Measurements from ENCODE around the gene PAMR1. TPM values are rescaled to one million over a fixed set of nuclear protein-coding genes. Genes with fewer than 3 reads are reported as not detected.

PAMR1 gene
- total RNA-seq, 1 experiment from 2014 or later: 17.9 TPM

- H3K27me3 ChIP-seq (replicated peaks; ENCODE audit: control insufficient read depth, insufficient read depth, low read length): no peaks in the 10 kb centered on the region
- no peaks in the 10 kb centered on the region for H3K27me3 Mint-ChIP-seq (ENCODE audit: insufficient read depth, unreplicated experiment)
- no peak overlapping the region for H3K4me3 Mint-ChIP-seq (ENCODE audit: unreplicated experiment)
- POLR2A ChIA-PET: no interaction called here
- H3K36me3 ChIP-seq (ENCODE audit: control insufficient read depth, insufficient read depth, low read length): no peaks in the 10 kb centered on the region
- DNase-seq: peak; percentile 62 to 73
- peaks cover 6% of the 10 kb centered on the region for H3K36me3 Mint-ChIP-seq (ENCODE audit: insufficient read depth, unreplicated experiment)
- peaks cover 53% of the 10 kb centered on the region for H3K4me1 ChIP-seq
- no peak overlapping the region for H3K4me3 ChIP-seq (ENCODE audit: low read depth, low read length)
- TF ChIP-seq, protein P1, sequence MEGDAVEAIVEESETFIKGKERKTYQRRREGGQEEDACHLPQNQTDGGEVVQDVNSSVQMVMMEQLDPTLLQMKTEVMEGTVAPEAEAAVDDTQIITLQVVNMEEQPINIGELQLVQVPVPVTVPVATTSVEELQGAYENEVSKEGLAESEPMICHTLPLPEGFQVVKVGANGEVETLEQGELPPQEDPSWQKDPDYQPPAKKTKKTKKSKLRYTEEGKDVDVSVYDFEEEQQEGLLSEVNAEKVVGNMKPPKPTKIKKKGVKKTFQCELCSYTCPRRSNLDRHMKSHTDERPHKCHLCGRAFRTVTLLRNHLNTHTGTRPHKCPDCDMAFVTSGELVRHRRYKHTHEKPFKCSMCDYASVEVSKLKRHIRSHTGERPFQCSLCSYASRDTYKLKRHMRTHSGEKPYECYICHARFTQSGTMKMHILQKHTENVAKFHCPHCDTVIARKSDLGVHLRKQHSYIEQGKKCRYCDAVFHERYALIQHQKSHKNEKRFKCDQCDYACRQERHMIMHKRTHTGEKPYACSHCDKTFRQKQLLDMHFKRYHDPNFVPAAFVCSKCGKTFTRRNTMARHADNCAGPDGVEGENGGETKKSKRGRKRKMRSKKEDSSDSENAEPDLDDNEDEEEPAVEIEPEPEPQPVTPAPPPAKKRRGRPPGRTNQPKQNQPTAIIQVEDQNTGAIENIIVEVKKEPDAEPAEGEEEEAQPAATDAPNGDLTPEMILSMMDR (IDR thresholded peaks at IDR 0.05; ENCODE audit: insufficient read depth in 1 of 2, low read depth in 1 of 2, low read length in 1 of 2, severe bottlenecking in 1 of 2, unreplicated experiment in 1 of 2): no peak
- peaks cover 9% of the 10 kb centered on the region for H3K9me3 Mint-ChIP-seq (ENCODE audit: unreplicated experiment)
- CTCF ChIA-PET: interaction anchor here (1.3 kb wide), 1 partner anchor 280 kb away, joined by 3 read pairs; no protein-coding TSS in a partner anchor
- peaks cover 30% of the 10 kb centered on the region for H3K4me1 Mint-ChIP-seq (ENCODE audit: low read depth, unreplicated experiment)
- peak overlapping the region; percentile 81 for H3K27ac Mint-ChIP-seq (ENCODE audit: unreplicated experiment)
- no peaks in the 10 kb centered on the region for H3K9me3 ChIP-seq
- intact Hi-C loops (cut with micrococcal nuclease; ENCODE audit: unreplicated experiment): no loop called here
- BruUV-seq (replicated peaks): no TSS peak
Measured at GRCh38 chr11:35541621-35542375, 16.4 kb upstream of the PAMR1 start.

DNA sequence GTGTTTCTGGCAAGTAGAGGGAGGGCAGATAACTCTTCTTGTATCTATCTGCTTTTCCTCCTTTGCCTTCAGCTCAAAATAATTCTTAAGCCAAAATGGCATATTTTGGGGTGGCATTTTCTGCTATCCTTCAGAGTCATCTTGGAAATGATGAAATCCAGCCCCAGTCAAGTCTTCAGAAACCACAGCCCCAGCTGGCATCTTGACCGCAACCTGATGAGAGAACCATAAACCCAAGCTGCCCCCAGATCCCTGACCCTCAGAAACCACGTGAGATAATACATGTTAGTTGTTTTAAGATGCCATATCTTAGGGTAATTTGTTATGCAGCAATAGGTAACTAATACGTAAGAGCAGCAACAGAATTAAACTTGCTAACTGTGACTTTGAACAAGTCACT lies 15.1 kb upstream of the PAMR1 start:
- ChIA-PET CTCF (no interaction called here), POLR2A (no interaction called here)
- DNase-seq: no peak
- BruUV-seq (replicated peaks): no TSS peak
- peaks cover 6% of the 10 kb centered on the region for H3K36me3 Mint-ChIP-seq (ENCODE audit: insufficient read depth, unreplicated experiment)
- intact Hi-C loops (cut with micrococcal nuclease; ENCODE audit: unreplicated experiment): no loop called here
- no peaks in the 10 kb centered on the region for H3K9me3 ChIP-seq
- TF ChIP-seq, protein P1 (IDR thresholded peaks at IDR 0.05; ENCODE audit: insufficient read depth in 1 of 2, low read depth in 1 of 2, low read length in 1 of 2, severe bottlenecking in 1 of 2, unreplicated experiment in 1 of 2): no peak
- H3K4me1 ChIP-seq: peaks cover 53% of the 10 kb centered on the region
- peaks cover 9% of the 10 kb centered on the region for H3K9me3 Mint-ChIP-seq (ENCODE audit: unreplicated experiment)
- H3K27ac Mint-ChIP-seq (ENCODE audit: unreplicated experiment): peak overlapping the region; percentile 46
- H3K27me3 Mint-ChIP-seq (ENCODE audit: insufficient read depth, unreplicated experiment): no peaks in the 10 kb centered on the region
- no peaks in the 10 kb centered on the region for H3K36me3 ChIP-seq (ENCODE audit: control insufficient read depth, insufficient read depth, low read length)
- no peak overlapping the region for H3K4me3 ChIP-seq (ENCODE audit: low read depth, low read length)
- H3K4me1 Mint-ChIP-seq (ENCODE audit: low read depth, unreplicated experiment): peaks cover 35% of the 10 kb centered on the region
- H3K4me3 Mint-ChIP-seq (ENCODE audit: unreplicated experiment): peak overlapping the region; percentile 30
- no peaks in the 10 kb centered on the region for H3K27me3 ChIP-seq (replicated peaks; ENCODE audit: control insufficient read depth, insufficient read depth, low read length)

GRCh38 chr11:35539781-35540281 lies 14.4 kb upstream of the PAMR1 start:
- intact Hi-C loops (cut with micrococcal nuclease; ENCODE audit: unreplicated experiment): loop anchor here (1.0 kb wide), 1 partner anchor 12 kb away; no protein-coding TSS in a partner anchor
- TF ChIP-seq, protein P1 (IDR thresholded peaks at IDR 0.05; ENCODE audit: insufficient read depth in 1 of 2, low read depth in 1 of 2, low read length in 1 of 2, severe bottlenecking in 1 of 2, unreplicated experiment in 1 of 2): no peak
- Histone ChIP-seq H3K4me3 (ENCODE audit: low read depth, low read length) (no peak overlapping the region), H3K27me3 (replicated peaks; ENCODE audit: control insufficient read depth, insufficient read depth, low read length) (no peaks in the 10 kb centered on the region), H3K9me3 (no peaks in the 10 kb centered on the region), H3K4me1 (peaks cover 53% of the 10 kb centered on the region), H3K36me3 (ENCODE audit: control insufficient read depth, insufficient read depth, low read length) (no peaks in the 10 kb centered on the region)
- peaks cover 6% of the 10 kb centered on the region for H3K36me3 Mint-ChIP-seq (ENCODE audit: insufficient read depth, unreplicated experiment)
- CTCF ChIA-PET: interaction anchor here (0.6 kb wide), 1 partner anchor 592 kb away, joined by 4 read pairs; no protein-coding TSS in a partner anchor
- peak overlapping the region; percentile 46 for H3K27ac Mint-ChIP-seq (ENCODE audit: unreplicated experiment)
- H3K4me1 Mint-ChIP-seq (ENCODE audit: low read depth, unreplicated experiment): peaks cover 35% of the 10 kb centered on the region
- peak overlapping the region; percentile 30 for H3K4me3 Mint-ChIP-seq (ENCODE audit: unreplicated experiment)
- BruUV-seq (replicated peaks): no TSS peak
- DNase-seq: peak; percentile 58 to 77
- POLR2A ChIA-PET: no interaction called here
- peaks cover 9% of the 10 kb centered on the region for H3K9me3 Mint-ChIP-seq (ENCODE audit: unreplicated experiment)
- H3K27me3 Mint-ChIP-seq (ENCODE audit: insufficient read depth, unreplicated experiment): no peaks in the 10 kb centered on the region

Data from Caco-2 (cell line).